OCI-LY3 (cell line): Measurements from ENCODE around the gene PARD3B.

ENCODE experiments used
- EZH2phosphoT487 ChIP-seq: fragments of 200-600 bp; shearing (Covaris generic); IDR thresholded peaks from 2 replicates; pipeline ENCODE4 v1.6.1; 2018; ENCODE audit warnings: antibody characterized with exemption, mixed run types, low read depth
- TF ChIP-seq, protein P1 (sequence below): fragments of 200-600, 300-600 bp; sonication (generic); IDR thresholded peaks from 2 replicates; pipeline ENCODE4 v1.5.1; 2014; ENCODE audit warnings: antibody characterized with exemption, low read length, low read depth

GRCh38 chr2:205352094-205352493 lies 806.8 kb downstream of the PARD3B start:
- TF ChIP-seq, protein P1, sequence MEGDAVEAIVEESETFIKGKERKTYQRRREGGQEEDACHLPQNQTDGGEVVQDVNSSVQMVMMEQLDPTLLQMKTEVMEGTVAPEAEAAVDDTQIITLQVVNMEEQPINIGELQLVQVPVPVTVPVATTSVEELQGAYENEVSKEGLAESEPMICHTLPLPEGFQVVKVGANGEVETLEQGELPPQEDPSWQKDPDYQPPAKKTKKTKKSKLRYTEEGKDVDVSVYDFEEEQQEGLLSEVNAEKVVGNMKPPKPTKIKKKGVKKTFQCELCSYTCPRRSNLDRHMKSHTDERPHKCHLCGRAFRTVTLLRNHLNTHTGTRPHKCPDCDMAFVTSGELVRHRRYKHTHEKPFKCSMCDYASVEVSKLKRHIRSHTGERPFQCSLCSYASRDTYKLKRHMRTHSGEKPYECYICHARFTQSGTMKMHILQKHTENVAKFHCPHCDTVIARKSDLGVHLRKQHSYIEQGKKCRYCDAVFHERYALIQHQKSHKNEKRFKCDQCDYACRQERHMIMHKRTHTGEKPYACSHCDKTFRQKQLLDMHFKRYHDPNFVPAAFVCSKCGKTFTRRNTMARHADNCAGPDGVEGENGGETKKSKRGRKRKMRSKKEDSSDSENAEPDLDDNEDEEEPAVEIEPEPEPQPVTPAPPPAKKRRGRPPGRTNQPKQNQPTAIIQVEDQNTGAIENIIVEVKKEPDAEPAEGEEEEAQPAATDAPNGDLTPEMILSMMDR = no peak
- TF ChIP-seq EZH2phosphoT487 = no peak
